Duodenal mucosa (tissue), 2 donors: ENCODE results near the gene MED17.

ENCODE experiments used
- H3K27ac ChIP-seq: one replicate; pipeline ENCODE4 v1.7.0; 2013; ENCODE audit warnings: low read depth, low read length
- H3K27me3 ChIP-seq, 2 donors: one replicate each; pipeline ENCODE4 v1.7.0; 2013; ENCODE audit warnings: low read length in 2 of 2, control low read depth in 1 of 2; ENCODE audit not compliant: insufficient read depth in 2 of 2, control insufficient read depth in 1 of 2
- H3K36me3 ChIP-seq, 2 donors: one replicate each; pipeline ENCODE4 v1.7.0; 2013; ENCODE audit warnings: low read length in 2 of 2, control low read depth in 1 of 2; ENCODE audit not compliant: insufficient read depth in 2 of 2, control insufficient read depth in 1 of 2
- H3K4me1 ChIP-seq, 2 donors: one replicate each; pipeline ENCODE4 v1.7.0; 2013; ENCODE audit warnings: low read length in 2 of 2, control low read depth in 1 of 2; ENCODE audit not compliant: insufficient read depth in 2 of 2, control insufficient read depth in 1 of 2
- H3K4me3 ChIP-seq, 2 donors: one replicate each; pipeline ENCODE4 v1.7.0; 2013; ENCODE audit warnings: low read length in 2 of 2, low read depth in 1 of 2
- H3K9ac ChIP-seq, 2 donors: one replicate each; pipeline ENCODE4 v1.7.0; 2013; ENCODE audit warnings: low read length in 2 of 2, low read depth in 1 of 2
- H3K9me3 ChIP-seq, 2 donors: one replicate each; pipeline ENCODE4 v1.7.0; 2013; ENCODE audit warnings: low read length in 2 of 2, control low read depth in 1 of 2; ENCODE audit not compliant: control insufficient read depth in 1 of 2

Gene MED17

GRCh38 chr11:93844568-93844967 lies 60.5 kb downstream of the MED17 start:
- H3K4me3 ChIP-seq = no peak overlapping the region
- no peaks in the 10 kb centered on the region for H3K27me3 ChIP-seq
- H3K9me3 ChIP-seq = no peaks in the 10 kb centered on the region
- H3K4me1 ChIP-seq = peaks cover 16 to 20% of the 10 kb centered on the region in 2 donors
- H3K9ac ChIP-seq = no peak overlapping the region
- H3K27ac ChIP-seq = no peak overlapping the region
- H3K36me3 ChIP-seq = no peaks in the 10 kb centered on the region

- Histone ChIP-seq H3K27ac (no peak overlapping the region), H3K27me3 (no peaks in the 10 kb centered on the region), H3K9ac (no peak overlapping the region), H3K36me3 (no peaks in the 10 kb centered on the region), H3K4me1 (peaks cover 17 to 19% of the 10 kb centered on the region in 2 donors), H3K9me3 (no peaks in the 10 kb centered on the region), H3K4me3 (no peak overlapping the region)
Measured at GRCh38 chr11:93845181-93846092, 61.4 kb downstream of the MED17 start.

GRCh38 chr11:93846411-93846810 lies 62.3 kb downstream of the MED17 start:
- Histone ChIP-seq H3K27ac (no peak overlapping the region), H3K4me1 (peaks cover 15 to 19% of the 10 kb centered on the region in 2 donors), H3K36me3 (no peaks in the 10 kb centered on the region), H3K27me3 (no peaks in the 10 kb centered on the region), H3K9me3 (no peaks in the 10 kb centered on the region), H3K4me3 (no peak overlapping the region), H3K9ac (no peak overlapping the region)

- Histone ChIP-seq H3K4me3 (peak overlapping the region; percentile 51 to 54), H3K4me1 (peaks cover 7 to 13% of the 10 kb centered on the region in 2 donors), H3K27ac (no peak overlapping the region), H3K9me3 (no peaks in the 10 kb centered on the region), H3K9ac (no peak overlapping the region), H3K36me3 (no peaks in the 10 kb centered on the region), H3K27me3 (no peaks in the 10 kb centered on the region)
Measured at GRCh38 chr11:93849201-93849600, 65.1 kb downstream of the MED17 start.

- H3K27ac ChIP-seq = no peak overlapping the region
- peak overlapping the region in 1 of 2 donors; percentile 2 for H3K9ac ChIP-seq
- H3K9me3 ChIP-seq = no peaks in the 10 kb centered on the region
- H3K4me3 ChIP-seq = peak overlapping the region; percentile 51 to 54
- H3K27me3 ChIP-seq = no peaks in the 10 kb centered on the region
- H3K4me1 ChIP-seq = peaks cover 7 to 13% of the 10 kb centered on the region in 2 donors
- no peaks in the 10 kb centered on the region for H3K36me3 ChIP-seq
Measured at GRCh38 chr11:93849751-93850593, 65.9 kb downstream of the MED17 start.

- Histone ChIP-seq H3K27me3 (no peaks in the 10 kb centered on the region), H3K27ac (no peak within 1 kb of the TSS), H3K9ac (peak within 1 kb of the TSS in 1 of 2 donors; percentile 2), H3K4me3 (peak within 1 kb of the TSS; percentile 51 to 54), H3K4me1 (peaks cover 7 to 13% of the 10 kb centered on the region in 2 donors), H3K36me3 (no peaks in the 10 kb centered on the region), H3K9me3 (no peaks in the 10 kb centered on the region)
Measured at GRCh38 chr11:93850594-93851018, 66.5 kb downstream of the MED17 start, which contains the start of gene VSTM5. Gene VSTM5 (minus strand): TSS chr11:93850618. CDS start chr11:93850502, 116 bp downstream.

GRCh38 chr11:93852242-93852641 lies 68.2 kb downstream of the MED17 start:
- Histone ChIP-seq H3K4me3 (no peak overlapping the region), H3K4me1 (peaks cover 7 to 13% of the 10 kb centered on the region in 2 donors), H3K9me3 (no peaks in the 10 kb centered on the region), H3K27ac (no peak overlapping the region), H3K27me3 (no peaks in the 10 kb centered on the region), H3K9ac (no peak overlapping the region), H3K36me3 (no peaks in the 10 kb centered on the region)

GRCh38 chr11:93857413-93858120 lies 73.5 kb downstream of the MED17 start:
- Histone ChIP-seq H3K27me3 (no peaks in the 10 kb centered on the region), H3K9ac (no peak overlapping the region), H3K9me3 (no peaks in the 10 kb centered on the region), H3K27ac (no peak overlapping the region), H3K36me3 (no peaks in the 10 kb centered on the region), H3K4me1 (no peaks in the 10 kb centered on the region), H3K4me3 (no peak overlapping the region)

- H3K4me1 ChIP-seq = no peaks in the 10 kb centered on the region
- H3K36me3 ChIP-seq = no peaks in the 10 kb centered on the region
- H3K27ac ChIP-seq = no peak overlapping the region
- H3K9ac ChIP-seq = no peak overlapping the region
- H3K4me3 ChIP-seq = no peak overlapping the region
- no peaks in the 10 kb centered on the region for H3K27me3 ChIP-seq
- H3K9me3 ChIP-seq = no peaks in the 10 kb centered on the region
Measured at GRCh38 chr11:93858121-93858775, 74.2 kb downstream of the MED17 start.
